ENCODE data around the gene THEMIS.

THEMIS gene

GRCh38 chr6:127869183-127869582 is 31.7 kb downstream of the THEMIS start:
- no peak for TF ChIP-seq CTCF (IDR thresholded peaks at IDR 0.05; ENCODE audit: extremely low read depth, insufficient read depth, missing control alignments)
- no peak for DNase-seq (ENCODE audit: low spot score)
- in situ Hi-C loops (cut with MboI; ENCODE audit: low pct_unique_long_range_greater_than_20kb, low sequenced_read_pairs, unreplicated experiment) = loop anchor here (25.0 kb wide), 1 partner anchor 468 kb away; no protein-coding TSS in a partner anchor

- in situ Hi-C loops (cut with MboI; ENCODE audit: low pct_unique_long_range_greater_than_20kb, low sequenced_read_pairs, unreplicated experiment) = loop anchor here (25.0 kb wide), 1 partner anchor 469 kb away; no protein-coding TSS in a partner anchor
- TF ChIP-seq CTCF (IDR thresholded peaks at IDR 0.05; ENCODE audit: extremely low read depth, insufficient read depth, missing control alignments) = no peak
- DNase-seq (ENCODE audit: low spot score) = no peak
These were observed 32.5 kb downstream of the THEMIS start for GRCh38 chr6:127868338-127868737.

- no peak for DNase-seq (ENCODE audit: low spot score)
- in situ Hi-C loops (cut with MboI; ENCODE audit: low pct_unique_long_range_greater_than_20kb, low sequenced_read_pairs, unreplicated experiment) = loop anchor here (25.0 kb wide), 1 partner anchor 471 kb away; no protein-coding TSS in a partner anchor
- no peak for TF ChIP-seq CTCF (IDR thresholded peaks at IDR 0.05; ENCODE audit: extremely low read depth, insufficient read depth, missing control alignments)
These were observed 34.1 kb downstream of the THEMIS start for GRCh38 chr6:127866766-127867165.

GRCh38 chr6:127865108-127865507 is 35.8 kb downstream of the THEMIS start:
- TF ChIP-seq CTCF (IDR thresholded peaks at IDR 0.05; ENCODE audit: extremely low read depth, insufficient read depth, missing control alignments) = no peak
- in situ Hi-C loops (cut with MboI; ENCODE audit: low pct_unique_long_range_greater_than_20kb, low sequenced_read_pairs, unreplicated experiment) = loop anchor here (25.0 kb wide), 1 partner anchor 472 kb away; no protein-coding TSS in a partner anchor
- DNase-seq (ENCODE audit: low spot score) = no peak

GRCh38 chr6:127864701-127865100 is 36.2 kb downstream of the THEMIS start:
- no peak for TF ChIP-seq CTCF (IDR thresholded peaks at IDR 0.05; ENCODE audit: extremely low read depth, insufficient read depth, missing control alignments)

GRCh38 chr6:127860723-127861122 is 40.1 kb downstream of the THEMIS start:
- no peak for DNase-seq (ENCODE audit: low spot score)
- in situ Hi-C loops (cut with MboI; ENCODE audit: low pct_unique_long_range_greater_than_20kb, low sequenced_read_pairs, unreplicated experiment) = loop anchor here (25.0 kb wide), 1 partner anchor 477 kb away; no protein-coding TSS in a partner anchor
- TF ChIP-seq CTCF (IDR thresholded peaks at IDR 0.05; ENCODE audit: extremely low read depth, insufficient read depth, missing control alignments) = no peak

More at GRCh38 chr6:127864701-127865100, 36.2 kb downstream of the THEMIS start:
- no peak for DNase-seq (ENCODE audit: low spot score)
- in situ Hi-C loops (cut with MboI; ENCODE audit: low pct_unique_long_range_greater_than_20kb, low sequenced_read_pairs, unreplicated experiment) = loop anchor here (25.0 kb wide), 1 partner anchor 473 kb away; no protein-coding TSS in a partner anchor

All from GM13977 (cell line).